Measurements from ENCODE around the gene TBX1. TPM values are rescaled to one million over a fixed set of nuclear protein-coding genes. Genes with fewer than 3 reads are reported as not detected.

The TBX1 gene
- total and polyA plus RNA-seq, 2 of the 13 experiments (the other 11 are each of a cell fraction or from before 2014, with no cell fraction given): not detected

DNA sequence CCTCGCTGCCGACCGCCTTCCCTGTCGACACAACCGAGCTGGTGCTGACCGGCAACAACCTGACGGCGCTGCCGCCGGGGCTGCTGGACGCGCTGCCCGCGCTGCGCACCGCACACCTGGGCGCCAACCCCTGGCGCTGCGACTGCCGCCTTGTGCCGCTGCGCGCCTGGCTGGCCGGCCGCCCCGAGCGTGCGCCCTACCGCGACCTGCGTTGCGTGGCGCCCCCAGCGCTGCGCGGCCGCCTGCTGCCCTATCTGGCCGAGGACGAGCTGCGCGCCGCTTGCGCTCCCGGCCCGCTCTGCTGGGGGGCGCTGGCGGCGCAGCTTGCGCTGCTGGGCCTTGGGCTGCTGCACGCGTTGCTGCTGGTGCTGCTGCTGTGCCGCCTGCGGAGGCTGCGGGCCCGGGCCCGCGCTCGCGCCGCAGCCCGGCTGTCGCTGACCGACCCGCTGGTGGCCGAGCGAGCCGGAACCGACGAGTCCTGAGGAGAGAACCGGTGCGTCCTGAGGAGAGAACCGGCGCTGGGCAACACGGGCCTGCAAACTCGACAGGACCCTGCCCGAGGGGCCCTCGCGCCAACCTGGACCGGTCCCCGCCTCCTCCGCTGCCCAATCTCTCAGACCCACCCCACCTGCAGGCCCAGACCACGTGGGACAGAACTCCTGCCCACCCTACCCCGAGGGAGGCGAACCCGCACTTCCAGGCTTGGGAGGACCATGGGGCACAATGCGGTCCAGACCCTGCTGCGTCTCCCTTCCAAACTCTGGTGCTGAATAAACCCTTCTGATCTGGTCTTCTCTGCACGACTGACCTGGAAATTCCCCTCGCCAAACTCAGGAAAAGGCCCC lies 36.4 kb upstream of the TBX1 start (continued):
- peak; percentile 40; the same call in 1 of the 2 replicates for TF ChIP-seq PHF21A (CRISPR knock-in tag; IDR thresholded peaks at IDR 0.05)
- TF ChIP-seq HNRNPLL (IDR thresholded peaks at IDR 0.05; ENCODE audit: low read depth, low read length, poor library complexity, severe bottlenecking): peak; percentile 98
- TF ChIP-seq SAP130 (CRISPR knock-in tag; IDR thresholded peaks at IDR 0.05; ENCODE audit: low read depth): peak; percentile 35; the same call in 1 of the 2 replicates
- TF ChIP-seq CCDC6 (CRISPR knock-in tag; IDR thresholded peaks at IDR 0.05): peak; percentile 44; the same call in 1 of the 2 replicates
- TF ChIP-seq, protein P1, sequence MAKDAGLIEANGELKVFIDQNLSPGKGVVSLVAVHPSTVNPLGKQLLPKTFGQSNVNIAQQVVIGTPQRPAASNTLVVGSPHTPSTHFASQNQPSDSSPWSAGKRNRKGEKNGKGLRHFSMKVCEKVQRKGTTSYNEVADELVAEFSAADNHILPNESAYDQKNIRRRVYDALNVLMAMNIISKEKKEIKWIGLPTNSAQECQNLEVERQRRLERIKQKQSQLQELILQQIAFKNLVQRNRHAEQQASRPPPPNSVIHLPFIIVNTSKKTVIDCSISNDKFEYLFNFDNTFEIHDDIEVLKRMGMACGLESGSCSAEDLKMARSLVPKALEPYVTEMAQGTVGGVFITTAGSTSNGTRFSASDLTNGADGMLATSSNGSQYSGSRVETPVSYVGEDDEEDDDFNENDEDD (CRISPR knock-in tag; IDR thresholded peaks at IDR 0.05; ENCODE audit: borderline replicate concordance): peak; percentile 75; the same call in 1 of the 2 replicates
- no peak for TF ChIP-seq PLRG1 (conservative IDR thresholded peaks at IDR 0.05)
- no peak for TF ChIP-seq NR3C1 (CRISPR knock-in tag; IDR thresholded peaks at IDR 0.05)
- TF ChIP-seq, protein P2, sequence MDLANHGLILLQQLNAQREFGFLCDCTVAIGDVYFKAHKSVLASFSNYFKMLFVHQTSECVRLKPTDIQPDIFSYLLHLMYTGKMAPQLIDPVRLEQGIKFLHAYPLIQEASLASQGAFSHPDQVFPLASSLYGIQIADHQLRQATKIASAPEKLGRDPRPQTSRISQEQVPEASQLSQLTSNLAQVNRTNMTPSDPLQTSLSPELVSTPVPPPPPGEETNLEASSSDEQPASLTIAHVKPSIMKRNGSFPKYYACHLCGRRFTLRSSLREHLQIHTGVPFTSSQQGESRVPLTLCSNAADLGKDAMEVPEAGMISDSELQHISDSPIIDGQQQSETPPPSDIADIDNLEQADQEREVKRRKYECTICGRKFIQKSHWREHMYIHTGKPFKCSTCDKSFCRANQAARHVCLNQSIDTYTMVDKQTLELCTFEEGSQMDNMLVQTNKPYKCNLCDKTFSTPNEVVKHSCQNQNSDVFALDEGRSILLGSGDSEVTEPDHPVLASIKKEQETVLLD (CRISPR knock-in tag; IDR thresholded peaks at IDR 0.05; ENCODE audit: low read depth): peak; percentile 55; the same call in 1 of the 2 replicates
- no peak for TF ChIP-seq KAT7 (CRISPR knock-in tag; IDR thresholded peaks at IDR 0.05; ENCODE audit: borderline replicate concordance)
- TF ChIP-seq SMYD3 (CRISPR knock-in tag; IDR thresholded peaks at IDR 0.05): no peak
- TF ChIP-seq ZNF672 (CRISPR knock-in tag; IDR thresholded peaks at IDR 0.05): 0 out of 2 replicates have a peak, but pooled peaks have one; percentile 35
- peak; percentile 55 for TF ChIP-seq ZFY (CRISPR knock-in tag; IDR thresholded peaks at IDR 0.05)
- TF ChIP-seq EZH2 (conservative IDR thresholded peaks at IDR 0.05; ENCODE audit: low read depth, low read length): 0 out of 2 replicates have a peak, but pooled peaks have one; percentile 64
- no peak for TF ChIP-seq ZNF549 (CRISPR knock-in tag; IDR thresholded peaks at IDR 0.05)
- TF ChIP-seq STAG1 (CRISPR knock-in tag; IDR thresholded peaks at IDR 0.05): peak; percentile 57
- TF ChIP-seq ZFX (CRISPR knock-in tag; IDR thresholded peaks at IDR 0.05; ENCODE audit: low read depth): peak; percentile 51
- TF ChIP-seq HOXA3 (CRISPR knock-in tag; IDR thresholded peaks at IDR 0.05): peak; percentile 72
- peak; percentile 25; the same call in 1 of the 2 replicates for TF ChIP-seq TFDP2 (CRISPR knock-in tag; IDR thresholded peaks at IDR 0.05)
- TF ChIP-seq BRD4 (CRISPR knock-in tag; IDR thresholded peaks at IDR 0.05): no peak
- TF ChIP-seq, protein P3, sequence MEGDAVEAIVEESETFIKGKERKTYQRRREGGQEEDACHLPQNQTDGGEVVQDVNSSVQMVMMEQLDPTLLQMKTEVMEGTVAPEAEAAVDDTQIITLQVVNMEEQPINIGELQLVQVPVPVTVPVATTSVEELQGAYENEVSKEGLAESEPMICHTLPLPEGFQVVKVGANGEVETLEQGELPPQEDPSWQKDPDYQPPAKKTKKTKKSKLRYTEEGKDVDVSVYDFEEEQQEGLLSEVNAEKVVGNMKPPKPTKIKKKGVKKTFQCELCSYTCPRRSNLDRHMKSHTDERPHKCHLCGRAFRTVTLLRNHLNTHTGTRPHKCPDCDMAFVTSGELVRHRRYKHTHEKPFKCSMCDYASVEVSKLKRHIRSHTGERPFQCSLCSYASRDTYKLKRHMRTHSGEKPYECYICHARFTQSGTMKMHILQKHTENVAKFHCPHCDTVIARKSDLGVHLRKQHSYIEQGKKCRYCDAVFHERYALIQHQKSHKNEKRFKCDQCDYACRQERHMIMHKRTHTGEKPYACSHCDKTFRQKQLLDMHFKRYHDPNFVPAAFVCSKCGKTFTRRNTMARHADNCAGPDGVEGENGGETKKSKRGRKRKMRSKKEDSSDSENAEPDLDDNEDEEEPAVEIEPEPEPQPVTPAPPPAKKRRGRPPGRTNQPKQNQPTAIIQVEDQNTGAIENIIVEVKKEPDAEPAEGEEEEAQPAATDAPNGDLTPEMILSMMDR (CRISPR knock-in tag; IDR thresholded peaks at IDR 0.05): peak; percentile 58; the same call in 1 of the 2 replicates
- peak in 1 of 2 experiments; percentile 57; a peak in 1 of 4 replicates for TF ChIP-seq HMGXB4 (CRISPR knock-in tag; IDR thresholded peaks at IDR 0.05; ENCODE audit: borderline replicate concordance in 1 of 2, low read depth in 1 of 2)
- TF ChIP-seq IRX3 (CRISPR knock-in tag; IDR thresholded peaks at IDR 0.05; ENCODE audit: borderline replicate concordance, low read depth): peak; percentile 67; the same call in 1 of the 2 replicates
